IPS-20b (cell line): ENCODE measurements around the gene IQSEC1.

Experiments used
- H3K27ac ChIP-seq: one replicate; pipeline ENCODE4 v1.5.1; 2013; ENCODE audit warnings: low read length
- H3K27me3 ChIP-seq: 2 replicates; pipeline ENCODE4 v1.6.1; 2013; ENCODE audit warnings: mild to moderate bottlenecking, low read length, inconsistent platforms; ENCODE audit not compliant: insufficient read depth
- H3K36me3 ChIP-seq: 2 replicates; pipeline ENCODE4 v1.6.1; 2013; ENCODE audit warnings: low read depth, mild to moderate bottlenecking, inconsistent platforms, low read length, moderate library complexity; ENCODE audit not compliant: insufficient read depth
- H3K4me1 ChIP-seq: 2 replicates; pipeline ENCODE4 v1.6.1; 2013; ENCODE audit warnings: mild to moderate bottlenecking, control low read depth, inconsistent platforms, low read length, moderate library complexity; ENCODE audit not compliant: insufficient read depth
- H3K4me3 ChIP-seq: 2 replicates; pipeline ENCODE4 v1.5.1; 2013; ENCODE audit warnings: mild to moderate bottlenecking, low read length, inconsistent platforms
- H3K9ac ChIP-seq: 2 replicates; pipeline ENCODE4 v1.6.1; 2013; ENCODE audit warnings: low read depth, mild to moderate bottlenecking, inconsistent platforms, low read length, moderate library complexity
- H3K9me3 ChIP-seq: 2 replicates; pipeline ENCODE4 v1.6.1; 2013; ENCODE audit warnings: mild to moderate bottlenecking, low read depth, low read length, inconsistent platforms; ENCODE audit not compliant: insufficient read depth

The IQSEC1 gene

GRCh38 chr3:13105181-13105895 lies 32.1 kb upstream of the IQSEC1 start:
- H3K4me3 ChIP-seq, result no peak overlapping the region
- no peak overlapping the region for H3K27ac ChIP-seq
- H3K9ac ChIP-seq, result no peak overlapping the region
- H3K9me3 ChIP-seq, result no peaks in the 10 kb centered on the region
- H3K27me3 ChIP-seq, result no peaks in the 10 kb centered on the region
- H3K36me3 ChIP-seq, result no peaks in the 10 kb centered on the region
- no peaks in the 10 kb centered on the region for H3K4me1 ChIP-seq

- H3K27ac ChIP-seq, result no peak overlapping the region
- no peaks in the 10 kb centered on the region for H3K9me3 ChIP-seq
- no peak overlapping the region for H3K9ac ChIP-seq
- no peak overlapping the region for H3K4me3 ChIP-seq
- no peaks in the 10 kb centered on the region for H3K36me3 ChIP-seq
- H3K27me3 ChIP-seq, result no peaks in the 10 kb centered on the region
- H3K4me1 ChIP-seq, result no peaks in the 10 kb centered on the region
Observed at GRCh38 chr3:13104511-13104910, 31.3 kb upstream of the IQSEC1 start.

DNA sequence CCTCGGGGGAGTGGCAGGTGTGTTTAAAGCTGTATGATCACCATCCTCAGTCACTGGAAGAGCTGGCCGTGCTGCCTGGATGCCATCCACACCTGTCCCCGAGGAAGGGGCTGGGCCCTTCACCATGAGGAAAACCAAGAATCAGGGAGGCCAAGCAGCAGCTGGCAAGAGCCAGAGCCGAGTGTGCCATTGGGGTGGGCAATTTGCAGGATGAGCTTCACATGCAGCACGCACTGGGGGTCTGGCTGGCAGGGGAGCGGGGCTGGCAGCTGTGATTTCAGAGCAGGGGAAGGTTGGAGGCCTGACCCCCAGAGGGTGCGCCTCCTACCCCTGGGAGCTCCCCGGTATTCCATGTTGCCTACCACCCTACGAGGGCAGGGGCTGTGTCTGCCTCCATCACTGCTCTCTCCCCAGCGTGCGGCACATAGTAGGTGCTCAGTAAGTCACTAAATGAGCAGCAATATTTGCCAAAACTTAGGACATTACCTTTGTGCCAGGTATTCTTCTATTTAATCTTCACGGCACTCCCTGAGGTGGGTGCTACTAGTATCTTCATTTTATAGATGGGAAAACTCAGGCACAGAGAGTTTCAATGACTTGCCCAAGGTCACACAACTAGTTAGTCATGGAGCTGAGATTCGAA lies 30.3 kb upstream of the IQSEC1 start:
- no peak overlapping the region for H3K27ac ChIP-seq
- H3K4me3 ChIP-seq, result no peak overlapping the region
- H3K9me3 ChIP-seq, result no peaks in the 10 kb centered on the region
- H3K9ac ChIP-seq, result no peak overlapping the region
- H3K36me3 ChIP-seq, result no peaks in the 10 kb centered on the region
- no peaks in the 10 kb centered on the region for H3K4me1 ChIP-seq
- no peaks in the 10 kb centered on the region for H3K27me3 ChIP-seq

GRCh38 chr3:13102386-13103345 lies 29.4 kb upstream of the IQSEC1 start:
- Histone ChIP-seq H3K9ac (no peak overlapping the region), H3K27me3 (no peaks in the 10 kb centered on the region), H3K36me3 (no peaks in the 10 kb centered on the region)

DNA sequence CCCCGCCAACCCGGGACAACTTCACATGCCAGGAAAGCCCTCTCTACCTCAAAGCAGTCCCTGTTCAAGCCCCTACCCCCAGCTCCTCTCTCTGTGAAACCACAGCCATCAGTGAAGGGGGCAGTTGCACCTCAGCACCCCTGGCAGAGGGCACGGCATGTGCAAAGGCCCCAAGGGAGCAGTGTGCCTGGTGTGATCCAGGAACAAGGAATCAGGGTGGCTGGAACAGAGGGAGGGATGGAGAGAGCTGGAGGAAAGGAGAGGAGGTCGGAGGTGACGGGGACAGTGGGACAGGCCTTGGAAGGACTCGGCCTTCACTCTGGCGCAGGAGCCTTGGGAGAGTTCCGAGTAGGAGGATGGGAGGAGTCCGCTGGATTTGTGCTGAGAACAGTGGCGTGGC lies 26.5 kb upstream of the IQSEC1 start:
- Histone ChIP-seq H3K27ac (no peak overlapping the region), H3K36me3 (no peaks in the 10 kb centered on the region), H3K27me3 (no peaks in the 10 kb centered on the region), H3K9me3 (no peaks in the 10 kb centered on the region), H3K4me3 (no peak overlapping the region), H3K9ac (no peak overlapping the region), H3K4me1 (no peaks in the 10 kb centered on the region)

More at GRCh38 chr3:13102386-13103345, 29.4 kb upstream of the IQSEC1 start:
- no peak overlapping the region for H3K4me3 ChIP-seq
- no peaks in the 10 kb centered on the region for H3K9me3 ChIP-seq
- no peaks in the 10 kb centered on the region for H3K4me1 ChIP-seq
- H3K27ac ChIP-seq, result no peak overlapping the region

DNA sequence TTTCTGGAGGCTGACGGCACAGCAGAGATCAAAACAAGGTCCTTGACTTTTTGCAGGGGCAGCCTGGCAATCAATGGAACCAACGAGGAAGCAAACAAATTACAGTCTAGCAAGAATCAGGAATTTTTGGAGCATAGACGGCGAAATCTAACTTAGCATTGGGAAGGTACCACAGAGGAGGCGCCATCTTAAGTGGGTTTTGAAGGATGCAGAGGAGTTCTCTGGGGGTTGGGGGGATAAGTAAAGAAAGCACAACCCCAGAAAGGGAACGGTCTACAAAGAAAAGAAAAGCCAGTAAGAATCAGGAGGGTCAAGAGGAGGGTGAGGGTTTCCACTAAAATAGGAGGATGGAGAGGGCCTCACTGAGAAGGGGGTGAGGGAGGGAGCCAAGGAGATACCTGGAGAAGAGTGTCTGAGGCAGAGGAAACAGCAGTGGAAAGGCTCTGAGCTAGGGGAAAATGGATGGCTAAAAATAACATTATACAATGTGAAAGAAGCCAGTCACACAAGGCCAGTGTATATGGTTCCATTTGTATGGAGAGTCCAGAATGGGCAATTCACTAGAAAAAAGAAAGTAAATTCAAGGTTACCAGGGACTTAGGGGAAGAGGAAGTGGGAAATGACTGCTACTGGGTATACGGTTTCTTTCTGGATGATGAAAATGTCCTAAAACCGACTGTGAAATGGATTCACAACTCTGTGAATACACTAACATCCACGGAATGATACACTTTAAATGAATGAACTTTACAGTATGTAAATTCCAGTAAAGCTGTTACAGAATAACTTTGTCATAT lies 25.2 kb upstream of the IQSEC1 start:
- no peaks in the 10 kb centered on the region for H3K4me1 ChIP-seq
- H3K9me3 ChIP-seq, result no peaks in the 10 kb centered on the region
- no peak overlapping the region for H3K4me3 ChIP-seq
- H3K36me3 ChIP-seq, result no peaks in the 10 kb centered on the region
- H3K27me3 ChIP-seq, result no peaks in the 10 kb centered on the region
- H3K9ac ChIP-seq, result no peak overlapping the region
- no peak overlapping the region for H3K27ac ChIP-seq

- Histone ChIP-seq H3K27ac (no peak overlapping the region), H3K27me3 (no peaks in the 10 kb centered on the region), H3K9me3 (no peaks in the 10 kb centered on the region), H3K4me1 (peaks cover 4% of the 10 kb centered on the region; the same call in 1 of the 2 replicates), H3K9ac (no peak overlapping the region), H3K4me3 (no peak overlapping the region), H3K36me3 (no peaks in the 10 kb centered on the region)
Observed at GRCh38 chr3:13096356-13096755, 23.1 kb upstream of the IQSEC1 start.

DNA sequence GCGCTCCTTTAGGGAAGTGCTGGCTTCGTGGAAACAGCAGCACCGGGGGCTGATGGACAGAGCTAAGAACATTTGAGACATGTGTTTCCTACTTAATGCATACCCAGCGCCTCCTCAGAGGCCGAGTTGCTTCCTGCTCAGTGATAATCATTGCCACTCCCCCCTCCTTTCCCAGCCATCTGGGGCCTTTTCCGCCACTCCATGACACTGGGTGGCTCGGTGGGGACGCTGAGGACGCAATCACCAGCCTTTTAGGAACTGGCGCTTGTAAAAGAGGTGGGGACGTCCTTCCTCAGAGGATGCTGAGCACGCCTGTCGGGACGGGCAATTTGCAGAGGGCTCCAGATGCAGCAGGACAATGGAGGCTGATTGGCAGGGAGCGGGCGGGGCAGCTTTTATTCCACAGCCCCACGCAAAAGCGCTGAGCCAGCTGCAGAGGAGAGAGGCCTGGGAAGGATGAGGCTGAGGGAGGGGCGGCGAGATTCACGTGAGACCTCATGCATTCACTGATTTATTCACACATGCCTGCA lies 22.2 kb upstream of the IQSEC1 start:
- Histone ChIP-seq H3K9me3 (no peaks in the 10 kb centered on the region), H3K9ac (no peak overlapping the region), H3K27me3 (no peaks in the 10 kb centered on the region), H3K36me3 (no peaks in the 10 kb centered on the region), H3K4me1 (peaks cover 4% of the 10 kb centered on the region; the same call in 1 of the 2 replicates), H3K27ac (no peak overlapping the region), H3K4me3 (no peak overlapping the region)

DNA sequence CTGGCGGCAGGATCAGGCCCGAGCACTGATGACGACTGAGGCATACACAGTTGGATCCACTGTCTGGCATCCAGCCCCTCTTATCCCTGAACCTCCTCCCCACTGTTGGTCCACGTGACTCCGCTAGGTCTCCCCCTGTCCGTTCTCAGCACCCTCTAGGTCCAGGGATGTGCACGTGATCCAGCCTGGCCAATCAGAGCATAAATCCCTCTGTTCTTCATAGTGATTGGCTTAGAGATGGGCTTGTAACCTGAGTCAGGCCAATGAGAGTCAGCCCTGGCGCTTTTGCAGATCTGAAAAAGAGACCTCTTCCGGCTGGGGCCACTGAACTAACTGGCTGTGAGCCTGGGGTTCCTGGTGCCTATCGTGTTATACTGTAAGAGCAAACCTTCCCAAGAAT lies 20.5 kb upstream of the IQSEC1 start:
- no peak overlapping the region for H3K27ac ChIP-seq
- no peak overlapping the region for H3K4me3 ChIP-seq
- no peaks in the 10 kb centered on the region for H3K9me3 ChIP-seq
- no peaks in the 10 kb centered on the region for H3K36me3 ChIP-seq
- H3K27me3 ChIP-seq, result no peaks in the 10 kb centered on the region
- H3K4me1 ChIP-seq, result peaks cover 4% of the 10 kb centered on the region; the same call in 1 of the 2 replicates
- no peak overlapping the region for H3K9ac ChIP-seq

GRCh38 chr3:13092621-13093617 lies 19.7 kb upstream of the IQSEC1 start:
- peaks cover 4% of the 10 kb centered on the region; the same call in 1 of the 2 replicates for H3K4me1 ChIP-seq
- no peak overlapping the region for H3K27ac ChIP-seq
- no peaks in the 10 kb centered on the region for H3K9me3 ChIP-seq
- no peak overlapping the region for H3K9ac ChIP-seq
- no peak overlapping the region for H3K4me3 ChIP-seq
- H3K36me3 ChIP-seq, result no peaks in the 10 kb centered on the region
- no peaks in the 10 kb centered on the region for H3K27me3 ChIP-seq
